ENCODE measurements around the gene ARMCX4.

Gene ARMCX4

GRCh38 chrX:101485212-101485949, at the start of gene ARMCX4:
Gene ARMCX4 (plus strand): TSS chrX:101485456. CDS start chrX:101488590, 3,134 bp downstream.
- Mint-ChIP-seq H3K27me3 (peaks cover 1% of the 10 kb centered on the region), H3K36me3 (no peaks in the 10 kb centered on the region), H3K9me3 (no peaks in the 10 kb centered on the region), H3K4me3 (peak within 1 kb of the TSS; percentile 72), H3K27ac (no peak within 1 kb of the TSS), H3K4me1 (peaks cover 3% of the 10 kb centered on the region)
- no peak for DNase-seq (ENCODE audit: low spot score in 2 of 2)
- peak; percentile 48 for ATAC-seq (ENCODE audit: low read depth)

- Mint-ChIP-seq H3K9me3 (no peaks in the 10 kb centered on the region), H3K4me3 (no peak overlapping the region), H3K4me1 (no peaks in the 10 kb centered on the region), H3K27ac (no peak overlapping the region), H3K36me3 (peaks cover 22% of the 10 kb centered on the region), H3K27me3 (no peaks in the 10 kb centered on the region)
- no peak for ATAC-seq (ENCODE audit: low read depth)
- DNase-seq (ENCODE audit: low spot score in 2 of 2): no peak
Measured at GRCh38 chrX:101442085-101442484, 43.2 kb upstream of the ARMCX4 start.

GRCh38 chrX:101449279-101449678, 36.0 kb upstream of the ARMCX4 start:
- no peak overlapping the region for H3K4me3 Mint-ChIP-seq
- H3K27ac Mint-ChIP-seq: no peak overlapping the region
- H3K36me3 Mint-ChIP-seq: peaks cover 26% of the 10 kb centered on the region
- ATAC-seq (ENCODE audit: low read depth): no peak
- no peaks in the 10 kb centered on the region for H3K27me3 Mint-ChIP-seq
- H3K4me1 Mint-ChIP-seq: no peaks in the 10 kb centered on the region
- DNase-seq (ENCODE audit: low spot score in 2 of 2): no peak
- peaks cover 5% of the 10 kb centered on the region for H3K9me3 Mint-ChIP-seq

GRCh38 chrX:101450085-101450484, 35.2 kb upstream of the ARMCX4 start:
- Mint-ChIP-seq H3K27me3 (no peaks in the 10 kb centered on the region), H3K27ac (no peak overlapping the region), H3K4me1 (no peaks in the 10 kb centered on the region), H3K9me3 (peaks cover 5% of the 10 kb centered on the region), H3K36me3 (peaks cover 28% of the 10 kb centered on the region), H3K4me3 (no peak overlapping the region)
- ATAC-seq (ENCODE audit: low read depth): no peak
- DNase-seq (ENCODE audit: low spot score in 2 of 2): no peak

- no peak for ATAC-seq (ENCODE audit: low read depth)
- no peaks in the 10 kb centered on the region for H3K27me3 Mint-ChIP-seq
- H3K4me3 Mint-ChIP-seq: no peak overlapping the region
Measured at GRCh38 chrX:101450961-101451360, 34.3 kb upstream of the ARMCX4 start.

GRCh38 chrX:101452056-101452455, 33.2 kb upstream of the ARMCX4 start:
- H3K27ac Mint-ChIP-seq: no peak overlapping the region
- no peak for DNase-seq (ENCODE audit: low spot score in 2 of 2)
- no peak for ATAC-seq (ENCODE audit: low read depth)
- no peaks in the 10 kb centered on the region for H3K27me3 Mint-ChIP-seq
- peaks cover 28% of the 10 kb centered on the region for H3K36me3 Mint-ChIP-seq
- H3K9me3 Mint-ChIP-seq: peaks cover 5% of the 10 kb centered on the region
- no peaks in the 10 kb centered on the region for H3K4me1 Mint-ChIP-seq
- H3K4me3 Mint-ChIP-seq: no peak overlapping the region

More at GRCh38 chrX:101450961-101451360, 34.3 kb upstream of the ARMCX4 start:
- DNase-seq (ENCODE audit: low spot score in 2 of 2): no peak
- Mint-ChIP-seq H3K9me3 (peaks cover 5% of the 10 kb centered on the region), H3K27ac (no peak overlapping the region), H3K36me3 (peaks cover 28% of the 10 kb centered on the region), H3K4me1 (no peaks in the 10 kb centered on the region)

- DNase-seq (ENCODE audit: low spot score in 2 of 2): no peak
- no peak overlapping the region for H3K27ac Mint-ChIP-seq
- H3K4me1 Mint-ChIP-seq: no peaks in the 10 kb centered on the region
- H3K36me3 Mint-ChIP-seq: peaks cover 20% of the 10 kb centered on the region
- ATAC-seq (ENCODE audit: low read depth): no peak
- H3K27me3 Mint-ChIP-seq: no peaks in the 10 kb centered on the region
- no peak overlapping the region for H3K4me3 Mint-ChIP-seq
- H3K9me3 Mint-ChIP-seq: no peaks in the 10 kb centered on the region
Measured at GRCh38 chrX:101460669-101461068, 24.6 kb upstream of the ARMCX4 start.

GRCh38 chrX:101462892-101463291, 22.4 kb upstream of the ARMCX4 start:
- DNase-seq (ENCODE audit: low spot score in 2 of 2): no peak
- no peak for ATAC-seq (ENCODE audit: low read depth)
- no peaks in the 10 kb centered on the region for H3K4me1 Mint-ChIP-seq
- H3K27me3 Mint-ChIP-seq: no peaks in the 10 kb centered on the region
- H3K36me3 Mint-ChIP-seq: peaks cover 22% of the 10 kb centered on the region
- H3K4me3 Mint-ChIP-seq: no peak overlapping the region
- H3K27ac Mint-ChIP-seq: no peak overlapping the region
- no peaks in the 10 kb centered on the region for H3K9me3 Mint-ChIP-seq

- Mint-ChIP-seq H3K4me3 (no peak overlapping the region), H3K27ac (no peak overlapping the region), H3K9me3 (no peaks in the 10 kb centered on the region), H3K4me1 (no peaks in the 10 kb centered on the region), H3K27me3 (no peaks in the 10 kb centered on the region), H3K36me3 (no peaks in the 10 kb centered on the region)
- ATAC-seq (ENCODE audit: low read depth): no peak
- DNase-seq (ENCODE audit: low spot score in 2 of 2): no peak
Measured at GRCh38 chrX:101478366-101478765, 6.9 kb upstream of the ARMCX4 start.

GRCh38 chrX:101482296-101482695, 3.0 kb upstream of the ARMCX4 start:
- H3K4me3 Mint-ChIP-seq: no peak overlapping the region
- peaks cover 1% of the 10 kb centered on the region for H3K27me3 Mint-ChIP-seq
- DNase-seq (ENCODE audit: low spot score in 2 of 2) (no peak), ATAC-seq (ENCODE audit: low read depth) (no peak)
- peaks cover 3% of the 10 kb centered on the region for H3K4me1 Mint-ChIP-seq
- no peaks in the 10 kb centered on the region for H3K36me3 Mint-ChIP-seq
- no peak overlapping the region for H3K27ac Mint-ChIP-seq
- H3K9me3 Mint-ChIP-seq: no peaks in the 10 kb centered on the region

- Mint-ChIP-seq H3K4me3 (no peak overlapping the region), H3K9me3 (no peaks in the 10 kb centered on the region), H3K4me1 (peaks cover 3% of the 10 kb centered on the region), H3K27ac (no peak overlapping the region), H3K27me3 (peaks cover 1% of the 10 kb centered on the region), H3K36me3 (no peaks in the 10 kb centered on the region)
- ATAC-seq (ENCODE audit: low read depth): no peak
- no peak for DNase-seq (ENCODE audit: low spot score in 2 of 2)
Measured at GRCh38 chrX:101483705-101484104, 1.6 kb upstream of the ARMCX4 start.

GRCh38 chrX:101484135-101484534, 1.1 kb upstream of the ARMCX4 start:
- DNase-seq (ENCODE audit: low spot score in 2 of 2): no peak
- H3K4me1 Mint-ChIP-seq: peaks cover 3% of the 10 kb centered on the region
- no peaks in the 10 kb centered on the region for H3K9me3 Mint-ChIP-seq
- no peak overlapping the region for H3K27ac Mint-ChIP-seq
- H3K36me3 Mint-ChIP-seq: no peaks in the 10 kb centered on the region
- peaks cover 1% of the 10 kb centered on the region for H3K27me3 Mint-ChIP-seq
- ATAC-seq (ENCODE audit: low read depth): no peak
- H3K4me3 Mint-ChIP-seq: no peak overlapping the region

GRCh38 chrX:101488796-101489195, 3.5 kb downstream of the ARMCX4 start:
- no peak overlapping the region for H3K27ac Mint-ChIP-seq
- no peak for DNase-seq (ENCODE audit: low spot score in 2 of 2)
- no peaks in the 10 kb centered on the region for H3K9me3 Mint-ChIP-seq
- H3K4me1 Mint-ChIP-seq: peaks cover 3% of the 10 kb centered on the region
- no peak for ATAC-seq (ENCODE audit: low read depth)
- H3K36me3 Mint-ChIP-seq: no peaks in the 10 kb centered on the region
- peaks cover 1% of the 10 kb centered on the region for H3K27me3 Mint-ChIP-seq
- H3K4me3 Mint-ChIP-seq: no peak overlapping the region

GRCh38 chrX:101491943-101492342, 6.7 kb downstream of the ARMCX4 start:
- H3K27ac Mint-ChIP-seq: no peak overlapping the region
- ATAC-seq (ENCODE audit: low read depth): no peak
- H3K9me3 Mint-ChIP-seq: no peaks in the 10 kb centered on the region

GRCh38 chrX:101493225-101493624, 8.0 kb downstream of the ARMCX4 start:
- H3K36me3 Mint-ChIP-seq: no peaks in the 10 kb centered on the region
- H3K9me3 Mint-ChIP-seq: no peaks in the 10 kb centered on the region
- no peak for DNase-seq (ENCODE audit: low spot score in 2 of 2)
- no peaks in the 10 kb centered on the region for H3K4me1 Mint-ChIP-seq
- no peak overlapping the region for H3K4me3 Mint-ChIP-seq
- ATAC-seq (ENCODE audit: low read depth): no peak
- no peaks in the 10 kb centered on the region for H3K27me3 Mint-ChIP-seq
- no peak overlapping the region for H3K27ac Mint-ChIP-seq

More at GRCh38 chrX:101491943-101492342, 6.7 kb downstream of the ARMCX4 start:
- no peak for DNase-seq (ENCODE audit: low spot score in 2 of 2)
- no peaks in the 10 kb centered on the region for H3K27me3 Mint-ChIP-seq
- peaks cover 3% of the 10 kb centered on the region for H3K4me1 Mint-ChIP-seq
- no peak overlapping the region for H3K4me3 Mint-ChIP-seq
- no peaks in the 10 kb centered on the region for H3K36me3 Mint-ChIP-seq
